NCI-H524 (cell line): ENCODE measurements around the gene PIEZO1.

Source experiments
- DNase-seq, 2 experiments: peaks; one replicate each; lab custom pipeline; 2025; lab: John Stamatoyannopoulos, UW

PIEZO1 gene

GRCh38 chr16:88749358-88749757 lies 35.7 kb downstream of the PIEZO1 start:
- no peak for DNase-seq

- no peak for DNase-seq
Measured at GRCh38 chr16:88748364-88748763, 36.7 kb downstream of the PIEZO1 start.

- DNase-seq: peak; percentile 27 to 40
Measured at GRCh38 chr16:88747588-88748301, 37.3 kb downstream of the PIEZO1 start.

- no peak for DNase-seq
Measured at GRCh38 chr16:88746506-88746905, 38.5 kb downstream of the PIEZO1 start.

GRCh38 chr16:88744577-88745521 lies 40.2 kb downstream of the PIEZO1 start:
- DNase-seq: no peak

GRCh38 chr16:88743693-88744576 lies 41.1 kb downstream of the PIEZO1 start:
- DNase-seq: peak; percentile 51 to 67

- no peak for DNase-seq
Measured at GRCh38 chr16:88742896-88743605, 42.0 kb downstream of the PIEZO1 start.

- no peak for DNase-seq
Measured at GRCh38 chr16:88741368-88741767, 43.7 kb downstream of the PIEZO1 start.

GRCh38 chr16:88740727-88741055 lies 44.3 kb downstream of the PIEZO1 start:
- DNase-seq: no peak

GRCh38 chr16:88739977-88740726 lies 44.9 kb downstream of the PIEZO1 start:
- DNase-seq: no peak

- no peak for DNase-seq
Measured at GRCh38 chr16:88739139-88739976, 45.7 kb downstream of the PIEZO1 start.

GRCh38 chr16:88738151-88739084 lies 46.6 kb downstream of the PIEZO1 start:
- no peak for DNase-seq

GRCh38 chr16:88737298-88738150 lies 47.5 kb downstream of the PIEZO1 start:
- peak; percentile 55 to 78 for DNase-seq

GRCh38 chr16:88736496-88736895 lies 48.5 kb downstream of the PIEZO1 start:
- DNase-seq: no peak

GRCh38 chr16:88736088-88736487 lies 48.9 kb downstream of the PIEZO1 start:
- DNase-seq: no peak

- DNase-seq: no peak
Measured at GRCh38 chr16:88735616-88736015, 49.4 kb downstream of the PIEZO1 start.

- no peak for DNase-seq
Measured at GRCh38 chr16:88735121-88735520, 49.9 kb downstream of the PIEZO1 start.

GRCh38 chr16:88734361-88734728 lies 50.7 kb downstream of the PIEZO1 start:
- no peak for DNase-seq
